ENCODE measurements around the gene MTHFD2L. TPM values are rescaled to one million over a fixed set of nuclear protein-coding genes. Genes with fewer than 3 reads are reported as not detected.

The MTHFD2L gene
- total and polyA plus RNA-seq, 2 of the 8 experiments (the other 6 are each of a cell fraction or from before 2014, with no cell fraction given) = 5.4 to 15.0 TPM

DNA sequence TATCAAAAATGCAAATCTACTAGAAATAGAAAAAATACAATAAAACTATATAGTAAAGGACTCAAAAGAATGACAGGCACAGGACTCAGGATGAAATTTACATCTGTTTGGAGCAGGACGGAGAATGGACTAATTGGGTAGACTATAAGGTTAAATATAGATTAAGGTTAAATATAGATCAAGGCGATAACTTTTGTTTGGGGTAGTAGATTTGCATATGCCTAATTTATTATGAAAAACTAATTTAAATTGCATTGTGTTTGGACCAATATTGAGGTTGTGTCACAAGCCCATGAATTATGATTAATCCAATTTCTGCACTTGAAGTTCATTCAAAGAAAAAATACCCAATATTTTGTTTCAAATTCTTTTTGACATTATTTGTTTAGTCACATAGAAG lies 31.0 kb downstream of the MTHFD2L start:
- H4K20me1 ChIP-seq (replicated peaks in 1 of 2; ENCODE audit: control insufficient read depth in 1 of 2, insufficient read depth in 2 of 2, low read length in 2 of 2) = no peaks in the 10 kb centered on the region
- ChIA-PET POLR2A (ENCODE audit: partially characterized antibody) (interaction anchor here (1.2 kb wide), 1 partner anchor 15 kb away, joined by 3 read pairs; no protein-coding TSS in a partner anchor), CTCF (ENCODE audit: partially characterized antibody) (interaction anchor here (0.6 to 3.7 kb wide), 28 partner anchors 9 to 1777 kb away, joined by 3 to 21 read pairs (median 4); partner anchors contain the start of gene EREG)
- no peak overlapping the region for H2BK20ac ChIP-seq (ENCODE audit: low read length)
- no peak overlapping the region for H3K23ac ChIP-seq (ENCODE audit: insufficient read length)
- 74% methylated on average over 2 of the region's 2 CpGs; no CpG with 5 or more reads in 1 of the 2 experiments for WGBS, 2 experiments (ENCODE audit: extremely low coverage in 1 of 2, insufficient coverage in 1 of 2, insufficient read length in 1 of 2, insufficient replicate concordance in 2 of 2, low coverage in 1 of 2, low lambda C conversion rate in 2 of 2, missing lambda C conversion rate in 1 of 2)
- no peak overlapping the region for H2BK5ac ChIP-seq (ENCODE audit: low read depth, low read length)
- H3K14ac ChIP-seq (ENCODE audit: insufficient read length) = no peak overlapping the region
- H4K5ac ChIP-seq (ENCODE audit: insufficient read length, low read depth, low read length) = no peak overlapping the region
- H3K36me3 ChIP-seq (ENCODE audit: control insufficient read depth in 2 of 4, insufficient read depth in 4 of 4, low read length in 3 of 4) = no peaks in the 10 kb centered on the region
- H3K27ac ChIP-seq (ENCODE audit: low read depth, low read length) = no peak overlapping the region
- H3K4ac ChIP-seq (replicated peaks; ENCODE audit: insufficient read length, low read depth, low read length) = no peak overlapping the region
- no peak overlapping the region for H3K9ac ChIP-seq (replicated peaks in 1 of 4; ENCODE audit: extremely low read depth in 1 of 4, low read depth in 3 of 4, low read length in 3 of 4)
- no peaks in the 10 kb centered on the region for H3K79me1 ChIP-seq (ENCODE audit: low read depth, low read length)
- no peak for DNase-seq (ENCODE audit: low read depth in 1 of 2, low spot score in 2 of 2)
- no peak overlapping the region for H2BK15ac ChIP-seq (ENCODE audit: low read length)
- no peaks in the 10 kb centered on the region for H3K27me3 ChIP-seq (replicated peaks in 1 of 4; ENCODE audit: control insufficient read depth in 3 of 4, extremely low read depth in 1 of 4, insufficient read depth in 3 of 4, low read length in 3 of 4)
- H3K18ac ChIP-seq (ENCODE audit: extremely low read depth, low read length) = no peak overlapping the region
- no peak overlapping the region for H2BK120ac ChIP-seq (replicated peaks; ENCODE audit: low read depth, low read length)
- no peak overlapping the region for H4K8ac ChIP-seq (ENCODE audit: extremely low read depth, insufficient read depth, low read length)
- H3K4me2 ChIP-seq (ENCODE audit: insufficient read depth in 1 of 2, low read depth in 2 of 2, low read length in 2 of 2) = no peak overlapping the region
- H3K9me3 ChIP-seq (ENCODE audit: insufficient read depth in 2 of 2, low read depth in 1 of 2, low read length in 1 of 2) = no peaks in the 10 kb centered on the region
- H3K4me1 ChIP-seq (replicated peaks in 1 of 4; ENCODE audit: control insufficient read depth in 3 of 4, insufficient read depth in 4 of 4, low read length in 3 of 4) = no peaks in the 10 kb centered on the region
- no peak overlapping the region for H3K56ac ChIP-seq (replicated peaks; ENCODE audit: insufficient read length, low read depth, low read length)
- H4K91ac ChIP-seq (replicated peaks; ENCODE audit: insufficient read length, low read length) = no peak overlapping the region
- no peak for FAIRE-seq
- no peak overlapping the region for H2BK12ac ChIP-seq (ENCODE audit: low read depth, low read length)
- H3K79me2 ChIP-seq (ENCODE audit: control insufficient read depth in 1 of 2, insufficient read depth in 2 of 2, low read length in 2 of 2) = no peaks in the 10 kb centered on the region
- H2AFZ ChIP-seq (ENCODE audit: low read length) = no peak overlapping the region
- H3K4me3 ChIP-seq (ENCODE audit: extremely low read depth in 1 of 4, insufficient read depth in 2 of 4, low read depth in 3 of 4, low read length in 4 of 4) = no peak overlapping the region
- H3K23me2 ChIP-seq (ENCODE audit: low read depth, low read length) = no peaks in the 10 kb centered on the region
- H2AK5ac ChIP-seq (ENCODE audit: low read depth, low read length) = no peak overlapping the region
- TF ChIP-seq SP4 (IDR thresholded peaks at IDR 0.05; ENCODE audit: low read length) = no peak
- no peak for TF ChIP-seq HDAC6 (IDR thresholded peaks at IDR 0.05; ENCODE audit: low read depth, low read length)
- no peak for TF ChIP-seq CBX8 (IDR thresholded peaks at IDR 0.05; ENCODE audit: borderline replicate concordance, low read depth, low read length)
- no peak for TF ChIP-seq NANOG (IDR thresholded peaks at IDR 0.05; ENCODE audit: insufficient read depth, low read depth, low read length, poor library complexity, severe bottlenecking)
- TF ChIP-seq CTBP2 (IDR thresholded peaks at IDR 0.05; ENCODE audit: borderline replicate concordance, insufficient read depth, insufficient read length, low read length) = no peak
- TF ChIP-seq RAD21 (IDR thresholded peaks at IDR 0.05 in 1 of 2, conservative IDR thresholded peaks at IDR 0.05 in 1 of 2; ENCODE audit: low read depth in 2 of 2, low read length in 2 of 2) = no peak
- TF ChIP-seq GTF2F1 (IDR thresholded peaks at IDR 0.05; ENCODE audit: borderline replicate concordance, low read depth, low read length) = no peak
- no peak for TF ChIP-seq SUZ12 (IDR thresholded peaks at IDR 0.05; ENCODE audit: low read length)
- no peak for TF ChIP-seq BRCA1 (IDR thresholded peaks at IDR 0.05; ENCODE audit: low read depth, low read length)
- TF ChIP-seq YY1 (IDR thresholded peaks at IDR 0.05; ENCODE audit: low read depth, low read length) = no peak
- no peak for TF ChIP-seq SIN3A (conservative IDR thresholded peaks at IDR 0.05 in 1 of 2, IDR thresholded peaks at IDR 0.05 in 1 of 2; ENCODE audit: low read depth in 1 of 2, low read length in 2 of 2)
- TF ChIP-seq, protein P1, sequence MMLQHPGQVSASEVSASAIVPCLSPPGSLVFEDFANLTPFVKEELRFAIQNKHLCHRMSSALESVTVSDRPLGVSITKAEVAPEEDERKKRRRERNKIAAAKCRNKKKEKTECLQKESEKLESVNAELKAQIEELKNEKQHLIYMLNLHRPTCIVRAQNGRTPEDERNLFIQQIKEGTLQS (IDR thresholded peaks at IDR 0.05; ENCODE audit: insufficient read depth, low read depth, low read length) = no peak

Data from H1 (cell line).